NCI-H524 (cell line): ENCODE results near the gene GOLGA6L10.
"Not testable (repeated sequence)": the region's sequence is repeated elsewhere in the genome, so short reads cannot be mapped to it uniquely, and the experiment has no call there.

Experiments
- DNase-seq, 2 experiments: peaks; one replicate each; lab custom pipeline; 2025; lab: John Stamatoyannopoulos, UW

GOLGA6L10 gene, protein sequence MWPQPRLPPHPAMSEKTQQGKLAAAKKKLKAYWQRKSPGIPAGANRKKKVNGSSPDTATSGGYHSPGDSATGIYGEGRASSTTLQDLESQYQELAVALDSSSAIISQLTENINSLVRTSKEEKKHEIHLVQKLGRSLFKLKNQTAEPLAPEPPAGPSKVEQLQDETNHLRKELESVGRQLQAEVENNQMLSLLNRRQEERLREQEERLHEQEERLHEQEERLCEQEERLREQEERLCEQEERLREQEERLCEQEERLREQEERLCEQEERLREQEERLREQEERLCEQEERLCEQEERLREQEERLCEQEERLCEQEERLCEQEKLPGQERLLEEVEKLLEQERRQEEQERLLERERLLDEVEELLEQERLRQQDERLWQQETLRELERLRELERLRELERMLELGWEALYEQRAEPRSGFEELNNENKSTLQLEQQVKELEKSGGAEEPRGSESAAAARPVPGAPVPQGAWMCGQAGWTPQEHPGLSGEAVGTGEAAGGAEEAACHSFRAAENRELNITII

DNA sequence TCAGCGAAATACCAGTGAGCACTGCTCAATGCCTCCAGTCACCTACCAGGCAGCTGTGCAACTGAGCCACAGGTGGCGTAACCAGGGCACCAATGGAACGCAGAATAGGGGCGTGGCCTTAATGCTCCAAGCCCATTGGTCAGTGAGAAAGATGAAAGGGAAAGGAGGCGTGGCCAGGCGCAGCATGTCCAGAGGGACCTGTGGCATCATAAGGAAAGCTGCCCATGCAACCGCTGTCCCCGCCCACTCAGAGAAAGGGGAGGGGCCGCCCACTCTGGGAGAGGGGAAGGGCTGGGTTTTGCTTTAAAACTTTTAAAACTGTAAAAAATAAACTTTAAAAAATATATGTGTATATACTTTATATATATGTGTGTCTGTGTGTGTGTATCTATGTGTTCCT, at the start of gene GOLGA6L10:
TSS of gene GOLGA6L10 (minus strand) at position 101 of the 400 bp plus-strand sequence. CDS start at position 1, 100 bp downstream.
- DNase-seq, result not testable (repeated sequence)

DNA sequence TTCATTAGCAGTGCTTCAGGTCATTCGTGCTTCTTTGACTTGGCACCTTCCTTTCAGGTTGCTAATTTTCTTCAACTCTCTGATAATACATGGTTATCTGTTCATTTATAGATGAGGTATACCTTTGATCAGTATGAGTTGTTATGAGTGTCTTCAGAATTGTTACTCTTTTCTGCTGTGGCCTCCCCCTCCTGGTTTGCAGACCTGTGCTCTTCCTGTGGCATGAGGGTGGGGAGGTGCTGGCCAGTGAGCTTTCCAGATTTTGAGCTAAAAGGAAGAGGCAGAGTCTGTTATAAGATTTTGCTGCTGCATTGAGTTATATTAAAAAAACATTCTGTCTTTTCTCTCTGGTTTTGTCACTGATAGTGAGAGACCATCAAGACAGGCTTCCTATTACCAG, 49.5 kb upstream of the GOLGA6L10 start:
- no peak for DNase-seq

DNA sequence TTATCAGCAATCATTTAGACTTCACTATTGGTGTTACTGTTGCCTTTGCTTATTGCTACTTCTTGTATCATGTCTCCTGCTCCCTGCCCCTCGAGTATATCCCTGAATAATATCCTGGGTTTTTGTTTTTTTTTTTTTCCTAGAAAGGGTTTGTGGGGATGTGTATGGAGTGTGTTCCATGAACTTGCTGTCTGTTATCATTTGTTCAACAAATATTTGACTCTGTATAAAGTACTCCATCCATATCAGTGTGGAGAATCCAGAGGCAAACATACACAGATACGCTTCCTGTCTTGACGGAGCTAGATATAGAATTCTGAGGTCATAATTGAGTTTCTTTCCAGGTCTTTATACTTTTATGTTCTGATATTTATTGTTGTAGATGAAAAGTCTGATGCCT, 48.5 kb upstream of the GOLGA6L10 start:
- no peak for DNase-seq

DNA sequence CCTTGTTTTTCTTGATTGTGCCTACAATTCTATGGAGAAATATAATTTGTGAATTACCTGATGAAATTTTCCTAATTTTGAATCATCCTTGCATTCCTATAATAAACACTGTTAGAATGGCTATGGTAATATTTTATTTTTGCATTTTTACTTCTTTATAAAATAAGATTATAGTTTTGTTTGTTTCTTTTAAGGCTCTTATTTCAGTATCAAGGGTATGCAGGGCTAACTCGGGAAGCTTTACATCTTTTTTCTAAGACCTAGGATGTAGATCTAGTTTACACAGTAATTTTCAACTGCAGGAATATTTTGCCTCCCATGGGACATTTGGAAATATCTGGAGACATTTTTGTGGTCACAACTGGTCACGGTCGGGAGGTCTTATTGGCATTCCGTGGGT, 46.5 kb upstream of the GOLGA6L10 start:
- DNase-seq, result not testable (repeated sequence)

DNA sequence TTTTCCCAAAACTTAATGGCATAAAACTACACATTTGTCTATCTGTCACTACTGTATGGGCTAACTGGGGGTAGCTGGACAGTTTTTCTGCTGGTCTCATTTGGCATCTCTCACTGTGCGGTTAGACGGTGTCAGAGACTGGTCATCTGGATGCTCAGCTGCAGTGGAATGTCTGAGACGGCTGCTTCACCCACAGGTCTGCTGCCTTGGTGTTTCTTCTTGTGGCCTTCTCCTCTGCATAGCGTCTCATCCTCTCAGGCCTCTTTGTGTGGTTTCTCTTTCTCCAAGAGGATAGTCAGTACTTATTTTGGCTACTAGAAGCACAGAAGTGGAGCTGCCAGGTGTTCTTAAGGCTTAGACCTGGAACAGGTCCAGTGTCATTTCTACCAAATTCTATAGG, 44.4 kb upstream of the GOLGA6L10 start:
- no peak for DNase-seq

DNA sequence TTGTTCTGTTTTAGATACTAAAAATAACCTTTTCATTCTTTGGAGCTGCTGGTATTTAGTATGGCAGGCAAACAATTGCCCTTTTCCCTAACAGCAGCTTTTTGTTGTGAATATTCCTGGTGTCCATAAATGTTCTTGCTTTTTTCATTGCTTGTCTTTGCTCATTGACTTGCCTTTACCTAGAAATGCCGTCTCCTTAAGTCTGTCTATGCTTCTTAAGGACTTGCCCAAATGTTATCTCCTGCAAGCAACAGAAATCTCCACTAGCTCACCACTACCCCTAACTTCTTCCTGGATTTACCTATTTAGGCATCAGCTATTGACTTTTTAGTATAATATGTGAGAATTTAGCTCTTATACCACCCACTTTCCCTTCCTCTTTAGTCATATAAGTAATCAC, 42.8 kb upstream of the GOLGA6L10 start:
- DNase-seq, result not testable (repeated sequence)

DNA sequence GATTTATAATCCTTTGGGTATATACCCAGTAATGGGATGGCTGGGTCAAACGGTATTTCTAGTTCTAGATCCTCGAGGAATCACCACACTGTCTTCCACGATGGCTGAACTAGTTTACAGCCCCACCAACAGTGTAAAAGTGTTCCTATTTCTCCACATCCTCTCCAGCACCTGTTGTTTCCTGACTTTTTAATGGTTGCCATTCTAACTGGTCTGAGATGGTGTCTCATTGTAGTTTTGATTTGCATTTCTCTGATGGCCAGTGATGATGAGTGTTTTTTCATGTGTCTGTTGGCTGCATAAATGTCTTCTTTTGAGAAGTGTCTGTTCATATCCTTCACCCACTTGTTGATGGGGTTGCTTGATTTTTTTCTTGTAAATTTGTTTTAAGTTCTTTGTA, 40.9 kb upstream of the GOLGA6L10 start:
- not testable (repeated sequence) for DNase-seq

DNA sequence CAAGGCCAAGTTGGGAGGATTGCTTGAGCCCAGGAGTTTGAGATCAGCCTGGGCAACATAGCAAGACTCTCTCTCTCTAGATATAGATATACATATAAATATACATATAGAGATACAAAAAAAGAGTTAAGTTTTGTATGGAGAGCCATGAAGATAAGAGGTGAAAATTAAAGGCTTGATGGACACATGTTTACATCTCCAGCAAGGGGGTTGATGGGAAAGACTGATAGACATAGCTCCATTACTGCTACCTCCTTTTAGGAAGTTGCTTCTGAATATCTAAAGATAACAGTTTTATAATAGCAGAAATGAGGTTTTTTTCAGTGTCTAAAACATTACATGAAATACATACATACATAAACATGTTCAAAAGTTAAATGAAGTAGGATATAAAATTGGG, 37.9 kb upstream of the GOLGA6L10 start:
- DNase-seq, result not testable (repeated sequence)

DNA sequence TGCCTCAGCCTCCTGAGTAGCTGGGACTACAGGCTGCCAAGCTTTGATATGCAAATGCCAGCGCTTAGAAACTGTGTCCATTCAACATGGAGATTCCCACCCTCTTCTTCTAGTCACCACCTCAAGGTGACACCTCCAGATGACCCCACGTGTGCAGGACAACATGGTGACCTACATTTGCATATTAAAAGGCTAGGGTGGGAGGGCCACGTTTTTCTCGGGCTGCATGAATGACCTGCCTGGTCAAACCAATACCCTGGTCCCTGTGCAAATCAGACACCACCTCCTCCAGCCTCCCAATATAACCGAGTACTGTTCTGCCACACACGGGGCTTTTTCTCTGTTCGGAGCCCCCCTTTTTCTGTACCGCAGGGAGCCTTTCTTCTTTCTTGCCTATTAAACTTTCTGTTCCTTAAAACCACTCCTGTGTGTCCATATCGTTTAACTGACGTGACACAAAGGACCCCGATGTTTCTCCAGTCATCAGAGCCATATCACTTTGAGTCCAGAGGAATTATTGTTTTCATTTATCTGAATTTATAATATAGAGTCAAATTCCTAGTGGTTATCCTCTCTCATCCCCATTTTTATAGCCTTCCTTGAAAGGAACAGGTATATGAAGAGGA, 32.2 kb upstream of the GOLGA6L10 start:
- DNase-seq, result not testable (repeated sequence)

DNA sequence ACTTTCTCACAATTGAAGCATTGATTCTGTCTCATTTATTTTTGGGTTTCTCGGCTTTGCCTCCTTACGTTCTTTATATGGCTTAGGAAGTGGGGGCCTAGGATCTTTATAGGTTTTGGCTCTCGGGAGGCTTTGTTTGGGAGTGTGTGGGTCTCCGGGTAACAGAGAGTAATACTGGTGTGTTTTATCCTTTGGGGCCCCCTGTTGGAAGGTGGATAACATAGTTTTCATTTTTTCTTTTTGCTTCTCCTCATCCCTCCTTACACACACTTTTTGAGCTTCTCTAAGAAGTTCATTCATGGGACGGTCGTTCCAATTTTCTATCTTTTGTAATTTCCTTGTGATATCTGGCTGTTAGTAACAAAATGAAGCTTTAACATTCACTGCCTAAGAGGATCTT, 30.3 kb upstream of the GOLGA6L10 start:
- not testable (repeated sequence) for DNase-seq

DNA sequence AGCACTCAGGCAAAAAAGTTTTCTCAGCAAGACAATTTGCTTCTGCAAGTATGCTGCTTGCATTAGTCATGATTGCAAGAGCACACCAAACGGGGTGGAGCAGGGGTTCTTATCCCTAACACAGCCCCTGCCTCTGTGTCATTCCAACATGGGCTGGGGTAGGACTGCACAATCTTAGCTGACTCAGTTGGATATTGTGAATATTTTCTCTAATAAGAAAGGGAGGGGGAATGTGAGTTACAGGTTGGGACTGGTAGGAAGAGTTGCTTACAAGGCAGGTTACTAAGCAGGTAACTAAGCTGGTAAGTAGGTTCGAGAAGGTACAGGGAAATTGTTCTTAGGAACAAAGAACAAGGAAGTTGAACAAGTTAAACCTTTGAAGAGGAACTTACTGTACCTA, 24.4 kb upstream of the GOLGA6L10 start:
- not testable (repeated sequence) for DNase-seq

DNA sequence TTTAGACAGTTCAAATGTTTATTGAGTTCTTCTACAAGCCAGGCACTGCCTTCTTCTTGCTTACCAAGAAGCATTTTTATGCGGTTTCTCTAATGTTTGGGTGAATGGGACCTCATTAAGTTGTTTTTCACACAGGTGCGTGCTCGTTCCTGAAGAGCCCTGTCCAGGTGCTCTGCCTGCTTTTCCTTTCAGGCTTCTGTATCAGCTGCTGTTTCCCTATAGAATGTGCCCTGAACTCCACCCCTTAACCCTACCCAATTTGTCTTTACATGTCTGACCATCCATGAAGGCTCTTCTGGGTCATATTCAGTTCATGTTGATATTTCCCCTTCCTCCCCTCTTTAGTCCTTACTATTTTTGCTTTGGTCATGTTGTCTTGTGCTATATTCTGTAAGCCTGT, 22.4 kb upstream of the GOLGA6L10 start:
- no peak for DNase-seq

DNA sequence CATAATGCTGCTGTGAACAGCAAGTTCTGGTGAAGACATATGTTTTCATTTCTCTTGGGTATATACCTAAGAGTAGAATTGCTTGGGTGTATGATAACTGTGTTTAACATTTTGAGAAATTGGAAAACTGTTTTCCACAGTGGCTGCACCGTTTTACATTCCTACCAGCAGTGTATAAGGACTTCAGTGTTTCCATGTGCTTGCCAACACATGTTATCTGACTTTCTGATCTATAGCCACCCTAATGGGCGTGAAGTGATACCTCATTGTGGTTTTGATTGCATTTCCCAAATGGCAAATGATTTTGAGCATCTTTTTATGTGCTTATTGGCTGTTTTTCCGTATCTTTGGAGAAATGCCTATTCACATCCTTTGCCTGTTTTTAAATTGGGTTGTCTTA, 18.5 kb upstream of the GOLGA6L10 start:
- not testable (repeated sequence) for DNase-seq

DNA sequence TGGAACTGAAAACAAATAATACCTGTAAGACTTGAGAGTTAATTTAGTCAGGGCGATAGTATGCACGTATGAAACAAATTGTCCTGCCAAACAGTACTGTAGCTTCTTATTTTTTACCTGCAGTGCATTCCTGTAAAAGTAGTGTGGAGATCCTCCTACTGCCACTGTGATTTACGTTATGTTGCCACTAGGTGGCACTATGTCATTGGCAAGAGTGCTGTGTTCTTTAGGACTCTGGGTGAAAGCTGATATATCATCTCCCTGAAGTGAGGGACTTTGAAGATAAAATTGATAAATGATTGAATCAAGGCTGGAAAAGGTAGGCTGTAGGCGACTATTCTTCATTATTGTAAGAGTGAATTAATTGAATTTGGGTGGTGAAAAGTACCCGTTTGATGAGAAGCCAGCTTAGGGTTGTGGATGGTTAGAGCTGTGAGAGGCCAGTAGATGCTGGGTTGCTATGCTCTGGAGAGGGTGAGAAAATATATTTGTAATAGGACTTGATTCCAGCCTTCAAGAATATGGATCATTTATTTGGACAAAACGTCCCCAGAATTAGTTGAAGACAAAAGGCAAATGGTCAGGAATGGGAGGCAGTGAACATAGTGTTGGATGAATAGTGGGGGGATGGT, 16.5 kb upstream of the GOLGA6L10 start:
- DNase-seq, result not testable (repeated sequence)

DNA sequence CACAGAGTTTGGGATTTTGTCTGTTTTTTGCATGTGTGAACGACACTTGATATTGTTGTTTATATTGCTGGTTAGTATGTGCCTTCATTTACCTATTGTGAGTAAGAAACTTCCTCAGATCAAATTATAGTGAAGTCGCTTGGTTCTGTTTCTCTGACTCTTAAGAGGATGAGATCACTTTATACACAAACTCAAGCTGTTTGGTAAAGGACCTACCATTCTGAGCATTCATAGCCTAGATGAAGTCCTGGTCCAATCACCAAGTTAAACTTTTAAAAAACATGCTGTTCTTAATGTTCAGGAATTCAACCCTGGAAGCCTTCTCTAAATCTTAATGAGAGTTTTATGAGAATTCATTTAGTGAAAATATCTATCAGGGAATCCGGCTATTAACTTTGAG, 15.3 kb upstream of the GOLGA6L10 start:
- DNase-seq, result not testable (repeated sequence)

DNA sequence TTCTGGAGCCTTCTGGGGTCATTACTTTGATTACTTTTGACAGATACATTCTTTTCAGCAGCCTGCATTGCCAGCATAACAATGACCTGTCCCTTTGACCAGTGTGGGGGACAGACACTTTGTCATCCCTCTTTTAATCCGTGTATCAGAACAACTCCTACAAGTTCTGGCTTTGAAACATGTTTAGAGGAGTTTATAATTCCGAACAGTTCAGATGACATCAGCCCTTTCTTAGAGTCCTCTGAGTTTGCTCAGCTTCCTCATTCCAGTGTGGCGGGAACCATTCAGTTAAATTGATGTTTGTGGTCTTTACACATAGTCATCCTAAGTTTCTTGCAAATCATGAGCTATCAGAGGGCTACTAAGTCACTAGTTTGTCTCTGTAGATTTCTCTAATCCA, 13.5 kb upstream of the GOLGA6L10 start:
- not testable (repeated sequence) for DNase-seq

DNA sequence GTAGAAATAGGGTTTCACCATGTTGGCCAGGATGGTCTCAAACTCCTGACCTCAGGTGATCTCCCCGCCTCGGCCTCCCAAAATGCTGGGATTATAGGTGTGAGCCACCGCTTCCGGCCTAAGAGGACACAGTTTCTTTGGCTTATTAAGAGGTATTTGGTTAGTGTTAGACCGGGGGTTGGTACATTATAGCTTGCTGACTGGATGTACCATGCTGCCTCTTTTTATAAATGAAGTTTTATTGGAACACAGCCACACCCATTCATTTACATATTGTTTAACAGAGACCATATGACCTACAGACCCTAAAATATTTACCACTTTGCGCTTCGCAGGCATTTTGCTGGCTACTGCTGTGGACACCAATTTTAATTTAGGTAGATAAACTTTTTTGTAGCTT, 11.3 kb upstream of the GOLGA6L10 start:
- DNase-seq, result not testable (repeated sequence)

DNA sequence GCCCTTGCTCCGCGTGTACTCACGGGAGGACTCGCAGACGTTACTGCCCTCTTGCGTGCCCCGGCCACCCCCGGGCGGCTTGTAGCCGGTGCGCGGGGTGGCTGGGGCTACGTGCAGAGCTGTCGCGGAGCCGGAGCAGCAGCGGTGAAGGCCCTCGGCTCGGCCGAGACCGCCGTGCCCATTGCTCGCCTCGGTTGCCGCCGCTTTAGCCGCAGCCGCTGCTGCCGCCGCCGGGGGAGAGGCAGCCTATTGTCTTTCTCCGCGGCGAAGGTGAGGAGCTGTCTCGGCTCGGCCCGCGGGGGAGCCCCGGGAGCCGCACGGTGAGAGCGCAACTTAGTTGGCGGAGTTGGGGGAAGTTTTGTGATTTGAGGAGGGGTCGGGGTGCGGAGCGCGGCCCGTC, 5.8 kb upstream of the GOLGA6L10 start:
- not testable (repeated sequence) for DNase-seq

DNA sequence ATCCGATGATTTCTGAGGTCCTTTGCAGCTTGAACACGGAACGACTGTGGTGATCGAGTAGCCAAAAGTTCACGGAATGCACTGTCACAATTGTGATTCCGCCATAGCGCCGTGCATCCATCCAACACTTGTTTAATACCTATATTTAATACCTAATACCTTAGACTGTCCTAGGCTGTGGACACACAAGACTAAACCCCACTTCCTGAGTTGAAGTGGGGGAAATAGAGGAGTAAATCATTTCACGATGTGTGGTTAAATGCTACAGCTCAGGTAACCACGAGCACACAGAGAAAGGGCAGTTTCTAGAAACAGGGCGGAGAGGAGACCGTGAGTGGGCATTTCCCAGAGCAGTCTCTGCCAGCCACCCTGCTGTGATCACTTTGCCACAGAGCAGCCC, 5.3 kb upstream of the GOLGA6L10 start:
- DNase-seq, result not testable (repeated sequence)

DNA sequence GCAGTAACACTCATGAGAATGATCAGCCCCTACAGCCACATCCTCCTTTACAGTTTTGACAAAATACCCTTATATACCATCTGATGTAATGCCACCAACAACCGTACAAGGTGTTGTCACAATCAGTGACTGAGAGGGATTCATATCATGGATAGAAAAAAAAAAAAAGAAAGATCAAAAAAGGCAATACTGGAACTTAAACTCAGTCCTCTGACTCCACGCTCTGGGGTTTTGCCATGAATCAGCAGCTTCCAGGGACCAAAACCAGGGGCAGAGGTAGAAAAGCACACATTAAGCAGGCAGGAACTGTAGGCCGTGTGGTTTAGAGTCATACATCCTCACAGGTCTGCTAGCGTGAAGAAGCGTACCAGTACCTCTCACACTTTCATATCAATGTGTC, 1.6 kb downstream of the GOLGA6L10 start:
- DNase-seq, result not testable (repeated sequence)

DNA sequence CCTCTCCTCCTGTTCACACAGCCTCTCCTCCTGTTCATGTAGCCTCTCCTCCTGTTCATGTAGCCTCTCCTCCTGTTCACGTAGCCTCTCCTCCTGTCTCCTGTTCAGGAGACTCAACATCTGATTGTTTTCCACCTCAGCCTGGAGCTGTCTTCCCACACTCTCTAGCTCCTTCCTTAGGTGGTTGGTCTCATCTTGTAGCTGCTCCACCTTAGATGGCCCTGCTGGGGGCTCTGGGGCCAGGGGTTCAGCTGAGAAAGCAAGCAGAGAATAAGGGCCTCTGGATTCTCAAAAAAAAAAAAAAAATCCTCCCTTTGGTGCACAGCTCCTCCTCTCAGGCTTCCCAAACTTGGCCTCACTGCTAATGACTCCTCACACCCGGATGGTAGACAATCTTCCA, 4.1 kb downstream of the GOLGA6L10 start:
- DNase-seq, result not testable (repeated sequence)

DNA sequence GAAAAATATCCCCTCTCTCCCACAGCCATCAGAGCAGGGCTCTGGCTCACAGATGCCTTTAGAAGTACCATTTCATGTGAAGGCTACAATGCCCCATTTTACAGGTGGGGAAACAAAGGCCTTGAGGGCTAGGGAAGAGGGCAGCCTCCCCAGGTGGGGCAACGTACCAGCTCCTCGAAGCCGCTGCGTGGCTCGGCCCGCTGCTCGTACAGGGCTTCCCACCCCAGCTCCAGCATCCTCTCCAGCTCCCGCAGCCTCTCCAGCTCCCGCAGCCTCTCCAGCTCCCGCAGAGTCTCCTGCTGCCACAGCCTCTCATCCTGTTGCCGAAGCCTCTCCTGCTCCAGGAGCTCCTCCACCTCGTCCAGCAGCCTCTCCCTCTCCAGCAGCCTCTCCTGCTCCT, 4.9 kb downstream of the GOLGA6L10 start:
- not testable (repeated sequence) for DNase-seq

DNA sequence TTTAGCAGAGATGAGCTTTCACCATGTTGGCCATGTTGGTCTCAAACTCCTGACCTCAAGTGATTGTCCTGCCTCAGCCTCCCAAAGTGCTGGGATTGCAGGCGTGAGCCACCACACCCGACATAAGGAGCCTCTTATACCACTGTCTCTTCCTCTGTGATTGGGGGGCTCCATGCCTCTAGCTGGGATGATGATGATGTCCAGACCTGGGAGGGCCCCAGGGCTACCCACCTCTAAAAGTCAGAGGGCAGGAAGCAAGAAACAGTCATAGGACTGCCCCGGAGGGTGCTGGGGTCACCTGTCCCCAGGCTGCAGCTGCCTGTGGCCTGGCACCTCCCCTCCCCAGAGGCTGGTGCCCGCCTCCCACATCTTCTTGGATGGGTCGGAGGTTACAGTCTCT, 5.4 kb downstream of the GOLGA6L10 start:
- not testable (repeated sequence) for DNase-seq
